Mucosa of descending colon (tissue), 3 donors: ENCODE data around the gene NIPSNAP2. TPM values are rescaled to one million over a fixed set of nuclear protein-coding genes. Genes with fewer than 3 reads are reported as not detected.
"Not testable (repeated sequence)": the region's sequence is repeated elsewhere in the genome, so short reads cannot be mapped to it uniquely, and the experiment has no call there.

ENCODE experiments used
- ATAC-seq: fragments of 200-7000 bp; cut with Tn5 transposase; one replicate; pipeline ENCODE4 v1.9.1; 2020; ENCODE audit warnings: mild to moderate bottlenecking, moderate library complexity
- DNase-seq, 3 donors: peaks; one replicate each; pipeline ENCODE4 v3.0.0-alpha.2; 2020
- H3K36me3 ChIP-seq: fragments of 200-600 bp; one replicate; pipeline ENCODE4 v1.8.0; 2021; ENCODE audit warnings: low read depth, mild to moderate bottlenecking
- H3K4me1 ChIP-seq: fragments of 200-600 bp; one replicate; pipeline ENCODE4 v1.8.0; 2021; ENCODE audit warnings: low read depth, mild to moderate bottlenecking
- H3K4me3 ChIP-seq: fragments of 200-600 bp; one replicate; pipeline ENCODE4 v1.8.0; 2021; ENCODE audit warnings: mild to moderate bottlenecking
- H3K9me3 ChIP-seq: fragments of 200-600 bp; one replicate; pipeline ENCODE4 v1.8.0; 2021; ENCODE audit warnings: mild to moderate bottlenecking
- intact Hi-C, 2 donors: fragments of 100-400 bp; cut with DNase I in 1 of 2; cut with micrococcal nuclease in 1 of 2; formaldehyde crosslinking; loops; one replicate each; pipeline versions ENCODE4 v1.11.0 to v1.11.1; 2022; cut with DNase I, micrococcal nuclease
- total RNA-seq, 3 donors: library from RNA; stranded (reverse); fragmentation: NEBNext Ultra II Directional in 2 of 3; extraction: Animal tissue kit (Norgen Biotek cat#: 25700) in 2 of 3; gene quantifications; one replicate each; pipeline versions ENCODE4 v1.2.1 to v1.2.4, GENCODE V29; 2021 to 2023
- TF ChIP-seq, protein P1 (sequence below): fragments of 200-600 bp; IDR thresholded peaks from one replicate; pipeline ENCODE4 v1.8.0; 2022; ENCODE audit warnings: antibody characterized with exemption, mild to moderate bottlenecking
- donor health status: DM: no; HTN: no; CAD: no; lungs with moderate emphysema.
- donor health status: DM: no; HTN: no; CAD: no.
- donor health status: DM: no; HTN: yes; CAD: no.

NIPSNAP2 gene
- total RNA-seq, 3 donors from 2014 or later, result 59.4 to 101 (median 60.8) TPM

DNA sequence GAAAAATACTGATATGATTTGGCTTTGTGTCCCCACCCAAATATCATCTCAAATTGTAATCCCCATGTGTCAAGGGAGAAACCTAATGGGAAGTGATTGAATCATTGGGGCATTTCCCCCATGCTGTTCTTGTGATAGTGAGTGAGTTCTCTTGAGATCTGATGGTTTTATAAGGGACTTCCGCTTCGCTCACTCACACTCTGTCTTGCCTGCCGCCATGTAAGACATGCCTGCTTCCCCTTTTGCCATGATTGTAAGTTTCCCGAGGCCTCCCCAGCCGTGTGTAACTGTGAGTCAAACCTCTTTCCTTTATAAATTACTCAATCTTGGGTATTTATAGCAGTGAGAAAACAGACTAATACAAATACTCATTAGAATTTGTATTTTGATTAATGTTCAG is 17.8 kb upstream of the NIPSNAP2 start:
- intact Hi-C loops, result no loop called here

DNA sequence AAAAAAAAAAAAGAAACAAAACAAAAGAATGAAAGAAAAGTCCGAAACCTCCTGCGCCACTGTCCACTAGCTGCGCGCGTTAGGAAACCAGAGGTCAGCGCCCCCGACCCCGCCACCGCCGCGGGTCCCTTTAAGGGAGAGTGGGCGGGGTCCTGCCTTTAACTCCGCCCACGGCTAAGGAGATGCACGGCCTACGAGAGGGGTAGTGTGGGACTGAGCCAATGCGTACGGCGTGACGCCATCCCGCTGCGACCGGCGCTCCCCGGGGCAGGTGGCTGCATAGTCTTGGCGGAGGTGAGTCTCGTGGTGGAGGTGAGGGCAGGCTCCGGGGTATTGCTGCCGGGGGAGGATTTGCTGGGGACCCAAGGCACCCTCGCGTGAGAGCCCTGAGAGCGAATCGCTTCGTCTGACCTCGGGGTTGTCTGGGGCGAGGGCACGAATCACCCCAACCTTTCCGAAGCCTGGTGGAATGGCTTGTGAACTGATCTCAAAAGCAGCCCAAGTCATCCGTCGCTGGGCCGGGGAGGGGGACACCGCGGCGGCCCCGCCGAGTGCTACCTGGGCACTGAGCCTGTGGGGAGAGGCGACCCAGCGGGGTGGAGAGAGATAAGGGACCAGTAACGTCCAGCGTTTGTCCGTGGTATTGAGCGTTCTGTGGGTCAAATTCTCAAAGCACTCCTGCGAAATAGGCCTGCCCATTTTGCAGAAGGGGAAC is 12.6 kb upstream of the NIPSNAP2 start, which contains the start of gene MRPS17:
MRPS17 (plus strand) TSS at position 241 of the 715 bp plus-strand sequence. CDS start 1,319 bp downstream, outside the sequence.
- peaks cover 7% of the 10 kb centered on the region for H3K4me1 ChIP-seq
- DNase-seq (peak; percentile 96 to 97 (median 96)), ATAC-seq (peak; percentile 100)
- intact Hi-C loops, result no loop called here
- TF ChIP-seq, protein P1, sequence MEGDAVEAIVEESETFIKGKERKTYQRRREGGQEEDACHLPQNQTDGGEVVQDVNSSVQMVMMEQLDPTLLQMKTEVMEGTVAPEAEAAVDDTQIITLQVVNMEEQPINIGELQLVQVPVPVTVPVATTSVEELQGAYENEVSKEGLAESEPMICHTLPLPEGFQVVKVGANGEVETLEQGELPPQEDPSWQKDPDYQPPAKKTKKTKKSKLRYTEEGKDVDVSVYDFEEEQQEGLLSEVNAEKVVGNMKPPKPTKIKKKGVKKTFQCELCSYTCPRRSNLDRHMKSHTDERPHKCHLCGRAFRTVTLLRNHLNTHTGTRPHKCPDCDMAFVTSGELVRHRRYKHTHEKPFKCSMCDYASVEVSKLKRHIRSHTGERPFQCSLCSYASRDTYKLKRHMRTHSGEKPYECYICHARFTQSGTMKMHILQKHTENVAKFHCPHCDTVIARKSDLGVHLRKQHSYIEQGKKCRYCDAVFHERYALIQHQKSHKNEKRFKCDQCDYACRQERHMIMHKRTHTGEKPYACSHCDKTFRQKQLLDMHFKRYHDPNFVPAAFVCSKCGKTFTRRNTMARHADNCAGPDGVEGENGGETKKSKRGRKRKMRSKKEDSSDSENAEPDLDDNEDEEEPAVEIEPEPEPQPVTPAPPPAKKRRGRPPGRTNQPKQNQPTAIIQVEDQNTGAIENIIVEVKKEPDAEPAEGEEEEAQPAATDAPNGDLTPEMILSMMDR, result no peak
- H3K4me3 ChIP-seq, result peak within 1 kb of the TSS; percentile 74
- H3K9me3 ChIP-seq, result no peaks in the 10 kb centered on the region
- no peaks in the 10 kb centered on the region for H3K36me3 ChIP-seq

More for the DNA sequence above, 17.8 kb upstream of the NIPSNAP2 start:
- Histone ChIP-seq H3K4me3 (no peak overlapping the region), H3K9me3 (peaks cover 2% of the 10 kb centered on the region), H3K4me1 (no peaks in the 10 kb centered on the region), H3K36me3 (no peaks in the 10 kb centered on the region)
- TF ChIP-seq, protein P1, result no peak
- ATAC-seq, result no peak
- no peak for DNase-seq

DNA sequence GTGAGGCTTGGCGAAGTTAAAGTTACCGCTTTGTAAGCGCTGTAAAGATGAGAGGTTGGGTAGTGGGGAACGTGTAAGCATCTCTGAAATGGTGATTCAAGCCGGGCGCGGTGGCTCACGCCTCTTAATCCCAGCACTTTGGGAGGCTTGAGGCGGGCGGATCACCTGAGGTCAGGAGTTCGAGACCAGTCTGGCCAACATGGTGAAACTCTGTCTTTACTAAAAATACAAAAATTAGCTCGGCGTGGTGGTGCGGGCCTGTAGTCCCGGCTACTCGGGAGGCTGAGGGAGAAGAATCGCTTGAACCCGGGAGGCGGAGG is 12.1 kb upstream of the NIPSNAP2 start:
- peak overlapping the region; percentile 74 for H3K4me3 ChIP-seq
- H3K36me3 ChIP-seq, H3K9me3 ChIP-seq, H3K4me1 ChIP-seq, intact Hi-C loops, ATAC-seq, DNase-seq: not testable (repeated sequence)

DNA sequence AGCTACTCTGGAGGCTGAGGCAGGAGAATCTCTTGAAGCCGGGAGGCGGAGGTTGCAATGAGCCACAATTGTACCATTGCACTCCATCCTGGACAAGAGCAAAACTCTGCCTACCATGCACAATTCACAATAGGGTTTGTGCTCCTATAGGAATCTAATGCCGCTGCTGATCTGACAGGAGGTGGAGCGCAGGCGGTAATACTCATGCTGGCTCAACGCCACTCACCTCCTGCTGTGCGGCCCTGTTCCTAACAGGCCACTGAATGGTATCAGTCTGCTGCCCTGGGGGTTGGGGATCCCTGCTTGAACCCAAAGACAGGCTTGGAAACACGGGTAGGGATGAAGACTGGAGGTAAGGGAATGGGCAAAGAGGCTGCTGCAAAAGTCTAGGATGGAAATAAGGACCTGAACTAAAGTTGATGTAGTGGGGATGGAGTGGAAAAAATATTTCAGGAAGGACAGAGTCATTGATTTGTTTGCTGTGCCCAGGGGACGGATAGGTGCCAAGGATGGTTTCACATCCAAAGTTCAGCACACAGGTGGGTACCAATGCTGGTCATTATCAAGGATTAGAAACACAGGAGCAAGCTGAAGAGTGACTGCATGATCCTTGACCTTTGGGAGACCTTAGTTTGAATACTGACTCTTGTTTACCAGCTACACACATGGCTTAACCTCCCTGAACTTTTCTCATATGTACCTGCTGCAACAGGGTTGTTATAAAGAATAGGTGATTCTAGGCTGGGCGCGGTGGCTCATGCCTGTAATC is 10.5 kb upstream of the NIPSNAP2 start:
- TF ChIP-seq, protein P1, result no peak
- peaks cover 7% of the 10 kb centered on the region for H3K4me1 ChIP-seq
- no peaks in the 10 kb centered on the region for H3K36me3 ChIP-seq
- H3K4me3 ChIP-seq, result no peak overlapping the region
- DNase-seq (no peak), ATAC-seq (no peak)
- H3K9me3 ChIP-seq, result no peaks in the 10 kb centered on the region
- intact Hi-C loops, result no loop called here

DNA sequence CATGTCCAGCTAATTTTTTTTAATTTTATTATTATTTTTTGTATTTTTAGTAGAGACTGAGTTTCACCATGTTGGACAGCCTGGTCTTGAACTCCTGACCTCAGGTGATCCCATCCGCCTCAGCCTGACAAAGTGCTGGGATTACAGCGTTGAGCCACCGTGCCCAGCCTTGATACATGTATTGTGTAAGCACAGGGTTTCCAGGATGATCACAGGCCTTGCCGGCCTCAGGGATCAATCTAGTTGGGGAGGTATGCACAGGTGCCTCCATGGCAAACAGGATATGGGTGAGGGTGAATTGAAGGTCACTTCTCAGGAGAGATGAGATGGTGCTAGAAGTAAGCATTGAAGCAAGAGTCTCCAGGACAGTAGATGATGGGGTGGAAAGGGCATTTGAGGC is 7.2 kb upstream of the NIPSNAP2 start:
- intact Hi-C loops, result no loop called here
- H3K9me3 ChIP-seq, result no peaks in the 10 kb centered on the region
- DNase-seq (no peak), ATAC-seq (no peak)
- H3K4me3 ChIP-seq, result no peak overlapping the region
- H3K4me1 ChIP-seq, result peaks cover 7% of the 10 kb centered on the region
- H3K36me3 ChIP-seq, result no peaks in the 10 kb centered on the region
- TF ChIP-seq, protein P1, result no peak

DNA sequence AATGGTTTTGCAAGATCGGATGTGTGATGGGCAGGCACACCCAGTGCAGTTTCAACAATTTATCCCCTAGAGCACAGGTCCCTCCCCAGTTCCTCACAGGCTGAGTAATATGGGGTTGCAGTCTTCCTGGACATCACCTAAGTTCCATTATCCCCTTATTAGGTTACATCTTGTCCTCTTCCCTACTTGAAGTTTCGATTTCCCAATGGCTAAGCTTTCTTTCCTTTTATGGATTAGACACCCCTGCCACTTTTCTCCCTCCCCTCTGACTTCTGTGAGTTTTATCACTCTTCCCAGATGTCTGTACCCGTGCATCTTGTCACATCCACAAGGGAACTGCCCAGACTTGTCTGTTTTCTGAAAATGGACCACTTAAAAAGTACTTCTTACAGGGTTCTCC is 2.4 kb upstream of the NIPSNAP2 start:
- H3K4me1 ChIP-seq, result no peaks in the 10 kb centered on the region
- intact Hi-C loops, result no loop called here
- DNase-seq (no peak), ATAC-seq (no peak)
- H3K36me3 ChIP-seq, result no peaks in the 10 kb centered on the region
- H3K9me3 ChIP-seq, result no peaks in the 10 kb centered on the region
- TF ChIP-seq, protein P1, result no peak
- H3K4me3 ChIP-seq, result no peak overlapping the region
